ENCODE data around the gene ANTXRL.

GRCh38 chr10:46248651-46249146, 38.1 kb upstream of the ANTXRL start:
- TF ChIP-seq CTCF (IDR thresholded peaks at IDR 0.05; ENCODE audit: low read depth, low read length, missing input control) (no peak), JUND (IDR thresholded peaks at IDR 0.05) (no peak), EGR1 (IDR thresholded peaks at IDR 0.05; ENCODE audit: low read depth in 2 of 2) (no peak), TAF1 (conservative IDR thresholded peaks at IDR 0.05) (no peak), NR2F2 (IDR thresholded peaks at IDR 0.05) (no peak)
